Fibroblast of skin of scalp (primary cell): ENCODE results near the gene POC1A.

ENCODE experiments used
- DNase-seq: peaks from one replicate; pipeline ENCODE4 v3.0.0-alpha.2; 2013

Gene POC1A

DNA sequence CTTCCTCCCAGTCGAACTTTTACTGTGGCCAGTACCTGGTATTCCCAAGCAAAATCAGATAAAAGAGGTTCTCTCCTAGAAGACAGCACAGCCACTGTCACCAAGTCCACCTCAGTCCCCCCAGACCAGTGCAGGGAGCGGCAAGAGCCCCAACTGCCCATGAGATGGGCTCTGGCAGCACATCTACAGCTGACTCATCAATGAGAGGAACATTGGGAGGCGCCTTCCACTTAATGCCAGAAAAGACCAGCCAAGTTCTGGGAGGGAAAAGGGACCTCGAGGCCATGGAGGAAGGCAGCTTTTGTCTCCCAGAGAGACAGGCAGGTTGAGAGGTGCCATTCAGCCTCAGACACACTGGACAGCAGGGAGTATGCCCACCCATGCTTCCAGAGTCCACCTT, 28.2 kb downstream of the POC1A start:
- no peak for DNase-seq

DNA sequence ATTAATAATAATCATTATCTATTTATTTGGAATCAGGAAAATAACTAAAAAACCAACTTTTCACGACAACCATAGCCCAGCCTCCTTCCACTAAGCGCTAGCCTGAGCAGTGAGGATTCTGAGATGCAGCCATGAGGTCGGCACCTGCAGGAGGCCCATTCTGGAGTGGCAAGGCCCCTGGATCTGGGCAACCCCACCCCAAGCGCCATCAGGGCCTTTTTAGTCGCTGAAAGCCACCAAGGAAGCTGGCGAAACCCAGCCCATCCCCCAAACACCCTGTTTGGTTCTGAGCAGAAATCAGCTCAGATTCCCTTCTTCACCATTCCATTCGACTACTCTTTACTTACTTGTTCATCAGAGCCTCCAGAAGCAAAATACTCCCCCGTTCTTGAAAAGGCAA, 29.5 kb downstream of the POC1A start:
- no peak for DNase-seq

GRCh38 chr3:52124126-52124525, 30.1 kb downstream of the POC1A start:
- DNase-seq = no peak

- peak; percentile 55 for DNase-seq
These were observed 31.0 kb downstream of the POC1A start for GRCh38 chr3:52123106-52123725.

DNA sequence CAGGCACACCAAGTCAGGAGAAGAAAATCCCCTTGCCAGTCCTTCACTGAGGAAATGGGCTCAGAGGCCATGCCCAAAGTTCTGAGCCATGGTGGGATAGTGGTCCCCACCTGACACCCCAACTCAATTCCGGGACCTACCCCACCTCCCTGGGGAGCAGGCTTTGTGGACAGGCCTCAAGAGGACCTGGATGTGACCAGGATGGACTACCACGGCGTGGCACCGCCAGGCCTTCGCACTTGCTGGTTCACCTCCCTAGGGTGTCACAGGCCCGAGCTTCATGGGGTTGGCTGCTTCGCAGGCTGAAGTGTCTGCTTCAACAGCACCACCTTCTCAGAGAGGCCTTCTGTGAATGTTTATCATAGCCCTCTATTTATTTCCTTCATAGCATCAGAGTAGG, 31.7 kb downstream of the POC1A start:
- DNase-seq = no peak

DNA sequence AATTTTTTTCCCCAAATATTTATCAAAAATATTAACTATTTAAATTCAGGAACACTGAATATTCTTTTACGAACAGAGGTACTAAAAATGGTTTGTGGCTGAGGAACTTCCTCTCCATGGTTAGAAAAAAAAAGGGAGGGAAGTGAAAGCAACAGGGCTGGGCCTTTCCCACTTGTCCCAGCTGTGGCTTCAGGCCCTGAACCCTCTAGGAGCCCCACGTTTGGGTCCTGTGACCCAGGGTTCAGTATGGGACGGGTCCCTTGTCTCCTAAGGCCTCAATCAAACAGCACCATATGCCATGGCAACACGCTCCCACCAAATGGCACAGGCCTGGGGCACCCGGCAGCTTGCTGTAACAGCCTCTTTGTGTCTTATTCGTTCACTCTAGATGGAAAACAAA, 32.4 kb downstream of the POC1A start:
- no peak for DNase-seq

DNA sequence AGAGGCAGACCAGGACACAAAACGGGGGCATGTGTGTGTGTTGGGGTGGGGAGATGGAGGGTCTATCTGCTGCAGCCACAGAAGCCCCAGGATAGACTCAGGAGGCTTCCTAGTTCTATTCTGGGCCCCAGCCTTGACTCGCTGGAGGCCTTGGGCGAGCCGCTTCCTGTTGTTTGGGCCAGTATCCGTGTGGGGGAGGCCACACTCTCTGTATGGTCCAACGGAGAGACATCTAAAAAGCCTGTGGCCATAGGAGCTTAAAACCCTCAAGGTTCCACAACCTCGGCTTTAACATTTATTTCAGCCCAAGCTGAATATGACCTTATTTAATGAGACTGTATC, 32.8 kb downstream of the POC1A start:
- no peak for DNase-seq

DNA sequence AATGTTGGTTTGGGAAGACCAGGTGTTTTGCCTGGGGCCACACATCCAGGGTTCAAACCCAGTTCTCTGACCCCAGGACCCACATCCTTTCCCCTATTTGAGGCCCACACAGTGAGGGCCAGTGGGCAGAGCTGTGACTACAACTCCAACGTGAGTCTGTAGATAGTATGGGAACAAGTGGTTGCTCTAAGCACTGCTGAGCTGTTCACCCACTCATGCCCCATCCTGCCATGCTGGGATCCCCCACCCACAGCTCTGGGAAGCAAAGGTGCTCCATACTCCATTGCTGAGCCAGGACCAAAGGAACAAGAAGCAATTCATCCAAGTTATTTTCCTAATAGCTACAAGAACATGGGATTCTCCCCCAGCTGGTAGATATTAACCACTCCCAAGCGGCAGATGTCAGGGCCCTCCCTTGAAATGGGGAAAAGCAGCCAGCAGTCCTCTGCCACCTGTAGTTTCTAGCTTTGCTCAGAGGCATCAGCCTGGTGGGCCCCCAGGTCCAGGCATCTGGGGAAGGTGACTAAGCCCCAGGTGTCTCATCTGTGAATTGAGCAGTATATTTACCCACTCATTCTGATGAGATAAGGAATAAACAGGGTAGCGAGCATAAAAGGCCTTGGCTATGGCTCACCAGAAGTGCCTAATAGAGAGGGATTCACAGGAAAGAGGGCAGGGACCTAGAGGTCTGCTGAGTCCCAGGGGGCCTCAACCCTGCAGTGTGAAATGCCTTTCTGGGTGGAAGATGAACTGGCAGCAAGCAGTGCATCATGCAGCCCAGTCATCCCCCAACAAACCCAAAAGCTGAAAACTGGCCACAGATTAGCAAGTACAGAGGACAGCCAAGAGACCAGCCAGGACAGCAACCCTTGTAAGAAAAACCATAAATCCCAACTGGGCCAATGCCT, 33.4 kb downstream of the POC1A start:
- DNase-seq = peak; percentile 12

- no peak for DNase-seq
These were observed 34.4 kb downstream of the POC1A start for GRCh38 chr3:52119826-52120225.

DNA sequence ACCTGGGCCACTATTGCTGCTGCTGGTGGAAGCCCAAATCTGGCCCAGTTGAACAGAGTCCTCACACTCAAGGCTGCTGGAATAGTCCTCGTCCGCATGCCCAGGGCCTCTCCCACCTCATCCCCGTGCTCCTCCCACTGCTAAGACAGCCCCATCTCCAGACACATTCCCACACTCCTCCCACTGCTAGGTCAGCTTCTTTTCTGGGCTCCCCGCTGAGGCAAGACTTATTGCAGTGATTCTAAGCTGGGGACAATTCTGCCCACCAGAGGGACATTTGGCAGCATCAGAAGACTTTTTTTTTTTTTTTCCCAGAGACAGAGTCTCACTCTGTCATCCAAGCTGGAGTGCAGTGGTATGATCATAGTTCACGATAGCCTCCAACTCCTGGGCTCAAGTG, 35.1 kb downstream of the POC1A start:
- DNase-seq = peak; percentile 40

GRCh38 chr3:52118156-52118875, 35.9 kb downstream of the POC1A start:
- DNase-seq = no peak

DNA sequence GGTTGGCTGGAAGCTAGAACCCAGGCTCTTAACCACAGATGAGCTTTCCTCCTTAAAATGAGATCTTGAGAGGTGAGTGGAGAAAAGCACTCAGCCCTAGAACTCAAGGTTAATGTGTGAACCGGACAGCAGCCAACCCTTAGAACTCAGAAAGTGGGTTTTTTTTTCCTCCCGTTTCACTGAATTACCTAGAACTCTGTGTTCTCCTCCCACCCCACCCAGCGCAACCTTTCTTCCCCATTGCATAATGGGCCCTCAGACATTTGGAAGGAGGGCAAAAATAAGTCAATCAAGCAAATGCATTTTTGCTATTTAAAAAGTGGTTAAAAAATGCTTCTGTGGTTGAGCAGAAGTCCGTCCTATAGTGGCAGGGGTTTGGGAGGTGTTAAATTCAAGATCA, 36.7 kb downstream of the POC1A start:
- no peak for DNase-seq

DNA sequence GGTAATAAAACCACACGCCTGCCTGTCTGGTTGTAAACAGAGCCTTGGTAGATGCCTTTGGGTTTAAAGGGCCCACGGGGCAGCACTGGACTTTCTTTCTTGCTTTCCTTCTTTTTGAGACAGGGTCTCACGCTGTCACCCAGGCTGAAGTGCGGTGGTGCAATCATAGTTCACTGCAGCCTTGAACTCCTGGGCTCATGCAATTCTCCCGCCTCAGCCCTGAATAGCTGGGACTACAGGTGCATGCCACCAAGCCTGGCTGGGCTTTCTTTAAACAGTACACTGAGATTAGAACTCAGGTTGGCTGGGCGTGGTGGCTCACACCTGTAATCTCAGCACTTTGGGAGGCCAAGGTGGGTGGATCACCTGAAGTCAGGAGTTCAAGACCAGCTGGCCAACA, 42.2 kb downstream of the POC1A start:
- DNase-seq = no peak

DNA sequence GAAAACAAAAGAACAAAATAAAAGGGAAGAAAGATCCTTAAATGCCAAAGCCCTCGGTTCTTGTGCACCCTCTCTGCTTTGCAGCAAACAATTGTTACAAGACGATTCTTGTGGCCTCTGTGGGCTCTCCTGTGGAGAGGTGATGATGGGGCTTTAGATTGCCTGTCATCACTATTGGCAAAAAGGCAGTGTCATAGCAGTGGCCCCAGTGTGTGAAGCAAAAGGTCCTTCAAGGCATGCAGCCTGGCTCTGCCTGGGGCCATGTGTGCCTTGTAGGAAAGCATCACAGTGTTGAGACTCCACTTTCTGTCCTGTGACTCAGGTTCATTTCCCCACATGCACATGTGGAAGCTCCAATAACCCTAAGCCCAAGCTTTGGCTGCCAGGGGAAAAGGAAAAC, 43.7 kb downstream of the POC1A start:
- DNase-seq = no peak

DNA sequence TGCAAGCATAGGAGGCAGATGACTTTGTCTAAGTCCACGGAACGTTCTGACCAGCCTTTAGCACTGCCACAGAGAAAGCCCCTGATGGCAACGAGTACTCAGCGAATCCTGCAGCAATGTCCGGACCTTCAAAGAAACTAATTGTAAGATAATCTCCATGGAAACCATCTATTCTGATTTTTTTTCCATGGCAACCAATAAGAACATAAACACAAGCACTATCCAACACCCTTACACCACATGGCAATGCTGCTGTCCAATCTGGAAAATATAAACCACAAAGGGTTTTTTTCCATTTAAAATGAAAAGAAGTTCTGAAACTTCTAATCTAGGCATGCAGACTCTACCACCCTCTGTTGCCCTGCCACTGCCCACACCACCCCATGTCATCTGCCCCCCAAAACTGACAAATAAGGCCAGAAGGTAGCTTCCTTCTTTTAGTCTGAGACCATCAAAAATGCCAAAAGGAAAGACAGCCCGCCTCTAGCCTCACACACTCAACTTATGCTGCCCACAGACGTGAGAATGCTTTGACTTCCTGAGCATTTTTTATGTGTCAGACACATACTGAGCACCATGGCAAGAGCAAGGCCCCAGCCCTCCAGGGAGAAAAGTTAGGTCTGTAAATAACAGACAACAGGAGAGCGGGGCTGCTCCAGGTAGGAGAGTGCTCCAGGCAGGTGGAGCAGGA, 44.5 kb downstream of the POC1A start:
- DNase-seq = no peak

GRCh38 chr3:52108302-52109232, 45.7 kb downstream of the POC1A start:
- peak; percentile 75 for DNase-seq

- DNase-seq = no peak
These were observed 47.1 kb downstream of the POC1A start for GRCh38 chr3:52106951-52107611.

DNA sequence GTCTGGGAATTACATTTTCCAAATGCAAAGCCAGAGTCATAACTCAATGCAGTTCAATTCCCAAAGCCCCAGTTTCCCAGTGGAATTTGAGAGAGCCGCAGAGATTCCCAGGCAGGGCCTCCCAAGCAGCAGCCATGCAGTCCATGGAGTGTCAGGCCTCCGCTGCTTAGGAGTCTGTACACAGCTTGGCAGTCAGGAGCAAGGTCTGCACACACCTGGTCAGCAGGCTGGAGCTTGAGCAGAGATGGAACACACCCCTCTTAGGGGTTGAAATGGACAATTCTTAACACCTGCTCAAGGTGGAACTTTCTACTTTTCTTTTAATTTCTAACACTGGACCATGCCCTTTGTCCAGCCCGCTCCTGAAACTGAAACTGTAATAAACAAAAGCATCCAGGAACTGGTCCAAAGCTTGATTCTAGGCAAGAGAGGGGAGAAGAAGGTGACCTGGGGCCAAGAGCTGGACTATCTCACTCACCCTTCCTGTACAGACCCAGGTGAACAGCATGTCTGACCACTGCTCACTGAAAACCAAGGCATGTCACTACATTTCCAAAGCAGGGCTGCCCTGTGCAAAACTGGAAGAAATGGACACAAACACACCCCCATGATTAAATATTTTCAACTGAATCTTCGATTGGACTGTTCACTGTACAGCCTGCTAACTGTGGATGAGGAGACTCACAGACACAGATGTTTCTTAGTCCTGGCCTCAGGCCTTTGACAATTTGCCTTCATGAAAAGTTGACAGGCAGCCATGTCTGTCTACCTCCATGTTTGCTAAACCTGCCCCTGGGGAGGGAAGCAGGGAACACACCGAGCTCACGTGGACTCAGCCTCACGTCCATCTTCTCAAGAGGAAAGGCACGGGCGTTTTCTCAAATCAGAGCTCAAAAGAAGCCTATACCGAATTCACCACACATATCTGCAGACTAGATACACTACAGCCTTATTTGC, 49.3 kb downstream of the POC1A start:
- no peak for DNase-seq

GRCh38 chr3:52102934-52103333, 51.3 kb downstream of the POC1A start:
- DNase-seq = no peak

- no peak for DNase-seq
These were observed 55.2 kb downstream of the POC1A start for GRCh38 chr3:52099001-52099401.
